Stimulated activated CD4-positive, alpha-beta T cell treated with anti-CD3 and anti-CD28 coated beads, TNF-alpha, amount 100 ng/mL, for 1 hour (primary cell): ENCODE results near the gene LRMDA.

ENCODE experiments used
- DNase-seq, 3 donors: peaks; one replicate each; pipeline ENCODE4 v3.0.0-alpha.2; 2020; ENCODE audit warnings: low read depth in 3 of 3, low spot score in 1 of 3

The LRMDA gene

GRCh38 chr10:75939541-75939940 is 508.1 kb downstream of the LRMDA start:
- no peak for DNase-seq

GRCh38 chr10:75940742-75941141 is 509.3 kb downstream of the LRMDA start:
- DNase-seq, result no peak

- no peak for DNase-seq
These were observed 509.9 kb downstream of the LRMDA start for GRCh38 chr10:75941223-75941801.

GRCh38 chr10:75944061-75944460 is 512.6 kb downstream of the LRMDA start:
- DNase-seq, result no peak

- DNase-seq, result no peak
These were observed 517.2 kb downstream of the LRMDA start for GRCh38 chr10:75948583-75948982.

GRCh38 chr10:75950307-75950706 is 518.9 kb downstream of the LRMDA start:
- DNase-seq, result no peak

GRCh38 chr10:75950997-75951589 is 519.7 kb downstream of the LRMDA start:
- DNase-seq, result no peak

GRCh38 chr10:75951627-75952026 is 520.2 kb downstream of the LRMDA start:
- DNase-seq, result no peak

GRCh38 chr10:75952093-75952492 is 520.7 kb downstream of the LRMDA start:
- no peak for DNase-seq

- DNase-seq, result no peak
These were observed 523.1 kb downstream of the LRMDA start for GRCh38 chr10:75954486-75954885.

- DNase-seq, result no peak
These were observed 524.6 kb downstream of the LRMDA start for GRCh38 chr10:75955973-75956502.

GRCh38 chr10:75956624-75957023 is 525.2 kb downstream of the LRMDA start:
- no peak for DNase-seq

GRCh38 chr10:75957314-75958120 is 526.1 kb downstream of the LRMDA start:
- DNase-seq, result no peak

GRCh38 chr10:75959209-75959608 is 527.8 kb downstream of the LRMDA start:
- no peak for DNase-seq

- no peak for DNase-seq
These were observed 528.5 kb downstream of the LRMDA start for GRCh38 chr10:75959912-75960311.

GRCh38 chr10:75962395-75963061 is 531.1 kb downstream of the LRMDA start:
- DNase-seq, result no peak

GRCh38 chr10:75967491-75967890 is 536.1 kb downstream of the LRMDA start:
- no peak for DNase-seq

- no peak for DNase-seq
These were observed 537.6 kb downstream of the LRMDA start for GRCh38 chr10:75969031-75969430.

- DNase-seq, result no peak
These were observed 540.2 kb downstream of the LRMDA start for GRCh38 chr10:75971402-75972211.

- no peak for DNase-seq
These were observed 541.3 kb downstream of the LRMDA start for GRCh38 chr10:75972491-75973276.
